Right lobe of liver (tissue), 6 donors: ENCODE results near the gene SERPIND1. TPM values are rescaled to one million over a fixed set of nuclear protein-coding genes. Genes with fewer than 3 reads are reported as not detected.
"Not testable (repeated sequence)": the region's sequence is repeated elsewhere in the genome, so short reads cannot be mapped to it uniquely, and the experiment has no call there.

Source experiments
- ATAC-seq, 4 donors: fragments of 200-7000 bp; cut with Tn5 transposase; one replicate each; pipeline ENCODE4 v1.9.1; 2020; ENCODE audit warnings: mild to moderate bottlenecking in 4 of 4, moderate library complexity in 4 of 4
- DNase-seq, 3 donors: peaks; one replicate each; pipeline ENCODE4 v3.0.0-alpha.2; 2020
- H3K27ac ChIP-seq, 3 donors: fragments of 200-600 bp; one replicate each; pipeline ENCODE4 v1.8.0; 2022
- H3K27me3 ChIP-seq, 2 donors: fragments of 200-600 bp; one replicate each; pipeline ENCODE4 v1.8.0; 2022
- H3K36me3 ChIP-seq, 4 donors: fragments of 200-600 bp; sonication (generic) in 1 of 4; one replicate each; pipeline versions ENCODE4 v1.5.1 to v1.8.0; 2017 to 2022; ENCODE audit warnings: control low read depth in 1 of 4
- H3K4me1 ChIP-seq, 4 donors: fragments of 200-600 bp; sonication (generic) in 1 of 4; one replicate each; pipeline versions ENCODE4 v1.5.1 to v1.8.0; 2017 to 2022; ENCODE audit warnings: control low read depth in 1 of 4
- H3K4me3 ChIP-seq, 3 donors: fragments of 200-600 bp; one replicate each; pipeline ENCODE4 v1.8.0; 2022
- H3K9me3 ChIP-seq, 4 donors: fragments of 200-600 bp; sonication (generic) in 1 of 4; one replicate each; pipeline versions ENCODE4 v1.5.1 to v1.8.0; 2017 to 2022; ENCODE audit warnings: control low read depth in 1 of 4
- CTCF ChIP-seq, 4 donors: fragments of 200-600 bp in 3 of 4; fragments of 450-650 bp in 1 of 4; IDR thresholded peaks; one replicate each; pipeline versions ENCODE4 v1.5.1 to v1.8.0; 2016 to 2022; ENCODE audit warnings: antibody characterized with exemption in 4 of 4, mild to moderate bottlenecking in 2 of 4
- POLR2A ChIP-seq: fragments of 450-650 bp; IDR thresholded peaks from one replicate; pipeline ENCODE4 v1.6.1; 2017; ENCODE audit warnings: antibody characterized with exemption, mild to moderate bottlenecking
- WGBS: methylation state at CpG from one replicate; pipeline ENCODE4 v1.1.6; 2018; ENCODE audit warnings: low coverage, low lambda C conversion rate; ENCODE audit not compliant: insufficient coverage; ENCODE audit errors: missing lambda C conversion rate; 5-methylcytosine and 5-hydroxymethylcytosine counted together
- intact Hi-C, 2 donors: fragments of 100-400 bp; cut with DNase I; formaldehyde crosslinking; loops; one replicate each; pipeline versions ENCODE4 v1.11.2 to v1.14.1; 2022
- total RNA-seq, 6 experiments: library from RNA; depleted of rRNA in 2 of 6; stranded (reverse); fragments of >200 nt in 2 of 6; fragmentation: NEBNext Ultra II Directional in 3 of 6; extraction: Animal tissue kit (Norgen Biotek cat#: 25700) in 3 of 6; gene quantifications; one replicate each; pipeline versions ENCODE4 v1.1.0 to v1.2.4, GENCODE V29; 2016 to 2023
- donor health status: DM: no; HTN: yes; CAD: no.
- donor health status: DM: no; HTN: no; CAD: no.
- donor health status: DM: no; HTN: no; CAD: no.
- donor health status: DM: no; HTN: yes; CAD: no.
- donor health status: DM: no; HTN: yes; CAD: no.

The SERPIND1 gene
- total RNA-seq, 6 experiments from 2014 or later: 49.7 to 615 (median 331) TPM

GRCh38 chr22:20816559-20816958, 42.6 kb downstream of the SERPIND1 start:
- no peak for ATAC-seq
- Histone ChIP-seq H3K4me1 (no peaks in the 10 kb centered on the region), H3K27ac (no peak overlapping the region), H3K9me3 (no peaks in the 10 kb centered on the region), H3K4me3 (no peak overlapping the region), H3K27me3 (no peaks in the 10 kb centered on the region), H3K36me3 (peaks cover 0 to 75% (median 19%) of the 10 kb centered on the region in 4 donors)
- DNase-seq: no peak
- WGBS: 96% methylated on average over 5 of the region's 6 CpGs
- TF ChIP-seq CTCF (IDR thresholded peaks at IDR 0.05): no peak
- intact Hi-C loops: no loop called here

GRCh38 chr22:20818471-20818870, 44.6 kb downstream of the SERPIND1 start:
- Histone ChIP-seq H3K36me3 (peaks cover 0 to 66% (median 15%) of the 10 kb centered on the region in 4 donors), H3K9me3 (no peaks in the 10 kb centered on the region), H3K4me3 (no peak overlapping the region), H3K4me1 (no peaks in the 10 kb centered on the region), H3K27me3 (no peaks in the 10 kb centered on the region), H3K27ac (no peak overlapping the region)
- intact Hi-C loops: no loop called here
- WGBS: 80% methylated on average over 1 of the region's 3 CpGs
- no peak for TF ChIP-seq CTCF (IDR thresholded peaks at IDR 0.05)
- TF ChIP-seq POLR2A: no peak
- ATAC-seq (no peak), DNase-seq (no peak)

- Histone ChIP-seq H3K36me3 (peaks cover 0 to 71% (median 19%) of the 10 kb centered on the region in 4 donors), H3K4me1 (no peaks in the 10 kb centered on the region), H3K9me3 (no peaks in the 10 kb centered on the region), H3K4me3 (no peak overlapping the region), H3K27ac (no peak overlapping the region), H3K27me3 (no peaks in the 10 kb centered on the region)
- TF ChIP-seq POLR2A (no peak), CTCF (IDR thresholded peaks at IDR 0.05) (no peak)
- intact Hi-C loops: no loop called here
- DNase-seq (no peak), ATAC-seq (no peak)
- 94% methylated on average over 9 of the region's 9 CpGs for WGBS
These were observed 45.6 kb downstream of the SERPIND1 start for GRCh38 chr22:20819471-20819870.

GRCh38 chr22:20821717-20822239, 47.9 kb downstream of the SERPIND1 start:
- DNase-seq, H3K9me3 ChIP-seq, ATAC-seq, H3K4me3 ChIP-seq, H3K27me3 ChIP-seq, H3K27ac ChIP-seq, intact Hi-C loops, H3K4me1 ChIP-seq: not testable (repeated sequence)
- 97% methylated on average over 6 of the region's 8 CpGs for WGBS
- H3K36me3 ChIP-seq: peaks cover 0 to 54% (median 17%) of the 10 kb centered on the region in 4 donors

DNA sequence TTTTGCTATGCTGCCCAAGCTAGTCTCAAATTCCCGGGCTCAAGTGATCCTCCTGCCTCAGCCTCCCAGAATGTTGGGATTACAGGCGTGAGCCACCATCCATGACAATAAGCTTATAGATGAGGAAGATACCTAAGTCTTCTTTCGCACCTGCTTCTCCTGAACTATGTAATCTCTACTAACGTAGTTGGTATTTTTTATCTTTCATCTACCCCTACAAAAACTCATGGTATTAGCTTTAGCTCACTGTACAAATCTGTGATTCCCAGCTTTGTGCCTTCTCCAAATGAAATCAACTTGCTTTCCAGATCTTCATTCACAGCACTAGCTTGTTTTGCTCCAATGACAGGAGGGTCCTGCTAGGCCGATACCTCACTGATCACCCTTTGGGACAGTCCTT, 48.3 kb downstream of the SERPIND1 start:
- peaks cover 0 to 49% (median 15%) of the 10 kb centered on the region in 4 donors for H3K36me3 ChIP-seq
- H3K9me3 ChIP-seq: no peaks in the 10 kb centered on the region
- peaks cover 0 to 9% (median 3%) of the 10 kb centered on the region in 4 donors for H3K4me1 ChIP-seq
- intact Hi-C loops: no loop called here
- TF ChIP-seq CTCF (IDR thresholded peaks at IDR 0.05) (no peak), POLR2A (no peak)
- H3K27ac ChIP-seq: no peak overlapping the region
- no peak overlapping the region for H3K4me3 ChIP-seq
- DNase-seq (no peak), ATAC-seq (no peak)
- 94% methylated on average over 5 of the region's 5 CpGs for WGBS
- no peaks in the 10 kb centered on the region for H3K27me3 ChIP-seq
